ENCODE data around the gene ADARB2. TPM values are rescaled to one million over a fixed set of nuclear protein-coding genes. Genes with fewer than 3 reads are reported as not detected.

ADARB2 gene
- total RNA-seq, 4 donors from 2014 or later, result 8.4 to 23.2 (median 19.6) TPM

DNA sequence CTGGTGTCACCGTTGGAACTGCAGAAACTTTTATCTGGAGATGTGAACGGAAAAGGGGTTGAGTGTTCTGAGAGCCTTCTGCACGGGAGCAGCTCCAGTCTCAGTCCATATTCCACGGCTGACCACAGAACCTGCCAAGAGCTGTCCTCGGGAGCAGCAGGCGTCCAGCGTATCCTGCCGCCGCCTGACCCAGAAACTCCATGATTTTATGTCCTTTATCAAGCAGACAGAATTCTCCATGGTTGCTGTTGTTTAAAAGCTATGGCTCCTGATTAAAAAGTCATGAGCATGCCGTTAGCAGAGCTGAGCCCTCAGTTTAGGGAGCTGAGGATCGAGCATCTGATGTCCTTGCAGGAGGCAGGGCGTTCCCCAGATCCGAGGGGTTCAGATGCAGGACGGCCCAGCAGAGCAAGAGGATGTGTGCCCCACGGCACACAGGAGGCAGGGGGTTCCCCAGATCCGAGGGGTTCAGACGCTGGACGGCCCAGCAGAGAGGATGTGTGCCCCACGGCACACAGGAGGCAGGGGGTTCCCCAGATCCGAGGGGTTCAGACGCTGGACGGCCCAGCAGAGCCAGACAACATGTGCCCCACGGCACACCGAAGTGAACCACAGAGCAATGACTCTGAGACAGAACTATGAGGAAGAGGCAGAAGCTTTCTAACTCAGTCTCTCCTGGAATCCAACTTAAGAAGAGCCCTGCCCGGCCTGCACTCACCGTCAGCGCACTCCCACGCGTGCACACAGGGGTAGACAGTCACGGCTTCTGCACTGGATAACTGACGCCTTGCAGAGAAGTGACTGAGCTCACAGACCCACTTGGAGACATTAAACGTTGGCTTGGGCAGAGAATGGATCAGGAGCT, 584.7 kb downstream of the ADARB2 start:
- Histone ChIP-seq H3K9me3 (no peaks in the 10 kb centered on the region), H3K4me1 (no peaks in the 10 kb centered on the region), H3K36me3 (no peaks in the 10 kb centered on the region), H3K27ac (no peak overlapping the region), H3K27me3 (no peaks in the 10 kb centered on the region), H3K4me3 (no peak overlapping the region)
- WGBS, 2 donors, result 84 to 88% methylated on average over 21 to 31 of the region's 32 CpGs
- no peak for DNase-seq (ENCODE audit: low spot score in 2 of 2)
- TF ChIP-seq EP300 (IDR thresholded peaks at IDR 0.05) (no peak), POLR2A (IDR thresholded peaks at IDR 0.05) (no peak)
- TF ChIP-seq, protein P1, sequence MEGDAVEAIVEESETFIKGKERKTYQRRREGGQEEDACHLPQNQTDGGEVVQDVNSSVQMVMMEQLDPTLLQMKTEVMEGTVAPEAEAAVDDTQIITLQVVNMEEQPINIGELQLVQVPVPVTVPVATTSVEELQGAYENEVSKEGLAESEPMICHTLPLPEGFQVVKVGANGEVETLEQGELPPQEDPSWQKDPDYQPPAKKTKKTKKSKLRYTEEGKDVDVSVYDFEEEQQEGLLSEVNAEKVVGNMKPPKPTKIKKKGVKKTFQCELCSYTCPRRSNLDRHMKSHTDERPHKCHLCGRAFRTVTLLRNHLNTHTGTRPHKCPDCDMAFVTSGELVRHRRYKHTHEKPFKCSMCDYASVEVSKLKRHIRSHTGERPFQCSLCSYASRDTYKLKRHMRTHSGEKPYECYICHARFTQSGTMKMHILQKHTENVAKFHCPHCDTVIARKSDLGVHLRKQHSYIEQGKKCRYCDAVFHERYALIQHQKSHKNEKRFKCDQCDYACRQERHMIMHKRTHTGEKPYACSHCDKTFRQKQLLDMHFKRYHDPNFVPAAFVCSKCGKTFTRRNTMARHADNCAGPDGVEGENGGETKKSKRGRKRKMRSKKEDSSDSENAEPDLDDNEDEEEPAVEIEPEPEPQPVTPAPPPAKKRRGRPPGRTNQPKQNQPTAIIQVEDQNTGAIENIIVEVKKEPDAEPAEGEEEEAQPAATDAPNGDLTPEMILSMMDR (IDR thresholded peaks at IDR 0.05), result no peak

DNA sequence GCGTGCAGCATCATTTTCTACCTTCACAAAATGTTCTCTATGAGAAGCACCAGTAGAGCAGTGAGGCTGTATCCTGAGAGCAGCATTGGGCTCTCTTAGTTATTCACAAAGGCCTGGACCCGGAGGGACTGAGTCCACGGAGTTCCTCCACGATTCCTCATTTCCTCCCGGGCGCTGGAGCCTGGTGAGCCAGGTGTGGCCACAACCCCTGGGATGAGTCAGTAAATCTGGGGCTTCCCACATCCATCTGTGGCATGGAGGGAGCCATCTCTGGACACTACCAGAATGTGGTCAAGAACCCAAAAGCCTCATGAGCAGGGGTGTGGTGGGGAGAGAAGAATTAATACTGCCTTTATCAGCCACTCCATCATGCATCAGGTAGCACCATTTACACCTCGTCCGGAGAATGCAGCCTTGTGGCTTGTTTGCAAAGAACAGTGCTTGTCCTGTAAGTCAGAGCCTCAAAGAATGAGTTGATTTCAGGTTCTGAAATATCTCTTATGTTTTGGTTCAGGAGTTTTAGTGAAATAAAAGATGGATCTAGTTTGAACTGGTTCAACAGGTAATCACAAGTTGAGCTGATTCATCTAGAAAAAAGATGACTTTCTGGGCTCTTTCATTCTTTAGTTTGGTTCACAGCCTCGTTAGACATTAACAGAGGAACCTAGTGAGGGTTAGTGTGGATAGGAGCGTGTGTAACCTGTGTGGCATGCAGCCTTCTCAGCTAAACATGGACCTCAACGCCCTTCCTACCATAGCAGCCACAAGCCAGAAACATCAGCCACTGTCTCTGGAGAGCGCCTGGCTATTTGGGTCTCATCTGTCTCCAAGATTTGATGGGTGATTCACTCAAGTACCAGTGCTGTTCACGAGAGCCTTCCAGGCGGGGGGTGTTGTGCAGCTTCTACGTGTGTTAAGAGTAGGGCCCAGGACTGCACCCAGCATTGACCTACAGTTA, 586.0 kb downstream of the ADARB2 start:
- TF ChIP-seq POLR2A (IDR thresholded peaks at IDR 0.05), result no peak
- TF ChIP-seq, protein P1 (IDR thresholded peaks at IDR 0.05), result no peak
- TF ChIP-seq EP300 (IDR thresholded peaks at IDR 0.05), result no peak
- no peak for DNase-seq (ENCODE audit: low spot score in 2 of 2)
- H3K27ac ChIP-seq, result no peak overlapping the region
- WGBS, 2 donors, result 82 to 83% methylated on average over 15 of the region's 15 CpGs
- peaks cover 0 to 10% (median under 1%) of the 10 kb centered on the region in 4 donors for H3K9me3 ChIP-seq
- no peaks in the 10 kb centered on the region for H3K4me1 ChIP-seq
- H3K4me3 ChIP-seq, result no peak overlapping the region
- no peaks in the 10 kb centered on the region for H3K27me3 ChIP-seq
- H3K36me3 ChIP-seq, result no peaks in the 10 kb centered on the region

DNA sequence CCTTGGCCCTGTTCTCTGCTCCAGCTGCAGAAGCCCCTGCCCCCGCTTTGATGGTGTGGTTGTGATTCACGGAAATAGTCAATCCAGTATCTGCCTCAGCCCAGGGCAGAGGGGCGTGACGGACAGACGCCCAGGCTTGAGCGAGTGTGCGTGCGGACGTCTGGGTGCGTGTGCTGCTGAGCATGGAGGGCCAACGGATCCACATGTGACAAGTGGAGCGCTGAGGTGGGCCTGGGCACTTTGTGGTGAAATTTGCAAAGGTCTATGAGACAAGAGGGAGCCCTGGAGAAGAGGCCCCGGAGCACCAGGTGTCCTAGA, 586.7 kb downstream of the ADARB2 start:
- Histone ChIP-seq H3K27me3 (no peaks in the 10 kb centered on the region), H3K4me3 (no peak overlapping the region), H3K27ac (no peak overlapping the region), H3K36me3 (no peaks in the 10 kb centered on the region), H3K4me1 (no peaks in the 10 kb centered on the region), H3K9me3 (peaks cover 0 to 18% (median 4%) of the 10 kb centered on the region in 4 donors)
- WGBS, 2 donors, result 83 to 85% methylated on average over 12 to 13 of the region's 13 CpGs
- TF ChIP-seq, protein P1 (IDR thresholded peaks at IDR 0.05), result no peak
- TF ChIP-seq EP300 (IDR thresholded peaks at IDR 0.05) (no peak), POLR2A (IDR thresholded peaks at IDR 0.05) (no peak)
- DNase-seq (ENCODE audit: low spot score in 2 of 2), result no peak

DNA sequence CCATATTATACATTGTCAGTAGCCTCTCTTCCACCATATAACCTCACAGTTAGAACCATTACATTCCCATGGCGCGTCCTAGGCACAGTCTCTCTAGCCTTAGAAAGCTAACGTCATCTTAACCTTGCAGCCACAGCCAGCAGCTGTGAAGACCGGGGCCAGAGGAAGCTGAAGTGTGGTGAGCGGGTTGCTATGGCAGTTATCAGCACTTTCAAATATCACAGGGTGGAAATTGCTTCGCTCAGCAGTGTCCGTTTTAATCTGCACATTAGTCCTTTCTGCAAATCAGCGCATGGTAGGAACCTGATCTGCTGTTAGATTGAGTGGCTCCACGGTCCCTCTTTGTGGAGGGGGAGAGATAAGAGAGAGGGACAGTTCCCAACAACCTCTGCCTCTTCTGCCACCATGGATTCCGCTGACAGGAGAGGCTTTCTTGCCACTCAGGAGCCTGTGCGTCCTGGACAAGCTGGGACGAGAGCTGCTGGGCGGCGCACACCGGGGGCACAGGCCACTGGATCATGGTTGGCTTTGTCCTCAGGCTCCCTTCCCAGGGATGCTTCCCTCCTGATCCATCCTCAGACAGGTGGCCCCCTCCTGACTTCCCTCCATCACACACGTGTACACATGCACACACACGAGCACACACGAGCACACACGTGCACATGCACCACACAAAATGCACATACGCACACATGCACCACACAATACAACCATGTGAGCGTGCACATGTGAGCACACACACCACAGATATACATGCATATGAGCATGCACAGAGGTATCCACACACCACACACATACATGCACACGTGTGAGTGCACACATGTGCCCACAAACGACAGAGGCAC, 587.3 kb downstream of the ADARB2 start:
- Histone ChIP-seq H3K4me3 (no peak overlapping the region), H3K36me3 (no peaks in the 10 kb centered on the region), H3K4me1 (no peaks in the 10 kb centered on the region), H3K9me3 (peaks cover 0 to 24% (median 7%) of the 10 kb centered on the region in 4 donors), H3K27ac (no peak overlapping the region), H3K27me3 (no peaks in the 10 kb centered on the region)
- TF ChIP-seq EP300 (IDR thresholded peaks at IDR 0.05) (no peak), POLR2A (IDR thresholded peaks at IDR 0.05) (no peak)
- TF ChIP-seq, protein P1 (IDR thresholded peaks at IDR 0.05), result no peak
- 74 to 83% methylated on average over 21 to 23 of the region's 23 CpGs for WGBS, 2 donors
- no peak for DNase-seq (ENCODE audit: low spot score in 2 of 2)
